Adrenal gland (tissue), 12 donors: ENCODE results near the gene CDKAL1. TPM values are rescaled to one million over a fixed set of nuclear protein-coding genes. Genes with fewer than 3 reads are reported as not detected.

Source experiments
- DNase-seq, 7 donors: peaks; one replicate each; pipeline ENCODE4 v3.0.0-alpha.2; 2019 to 2020
- H3K27ac ChIP-seq, 5 donors: fragments of 200-600 bp; sonication (generic) in 4 of 5; 1 replicate in 3 of 5; 2 replicates in 2 of 5; pipeline versions ENCODE4 v1.5.1 to v1.8.0; 2016 to 2020; ENCODE audit warnings: mild to moderate bottlenecking in 1 of 5
- H3K27me3 ChIP-seq: fragments of 200-600 bp; 2 replicates; pipeline ENCODE4 v1.8.0; 2021
- H3K36me3 ChIP-seq, 2 donors: fragments of 200-600 bp; replicated peaks in 1 of 2; 1 replicate in 1 of 2; 2 replicates in 1 of 2; pipeline versions ENCODE4 v1.5.1 to v1.8.0; 2018 to 2022
- H3K4me1 ChIP-seq, 2 donors: fragments of 200-600 bp; replicated peaks in 1 of 2; 1 replicate in 1 of 2; 2 replicates in 1 of 2; pipeline versions ENCODE4 v1.5.1 to v1.8.0; 2018 to 2021
- H3K4me3 ChIP-seq, 4 donors: fragments of 200-600 bp; sonication (generic) in 3 of 4; one replicate each; pipeline ENCODE4 v1.5.1; 2016 to 2018
- H3K9me3 ChIP-seq, 3 donors: fragments of 200-600 bp; sonication (generic) in 1 of 3; replicated peaks in 1 of 3; 1 replicate in 2 of 3; 2 replicates in 1 of 3; pipeline versions ENCODE4 v1.5.1 to v1.8.0; 2016 to 2021
- CTCF ChIP-seq, 6 experiments: fragments of 450-650 bp in 4 of 6; fragments of 200-600 bp in 2 of 6; sonication (generic) in 1 of 6; IDR thresholded peaks; 1 replicate in 5 of 6; 2 replicates in 1 of 6; pipeline versions ENCODE4 v1.5.1 to v1.8.0; 2016 to 2021; ENCODE audit warnings: antibody characterized with exemption in 6 of 6, mild to moderate bottlenecking in 2 of 6, moderate library complexity in 1 of 6
- POLR2A ChIP-seq, 2 donors: fragments of 450-650 bp; IDR thresholded peaks; one replicate each; pipeline ENCODE4 v1.6.1; 2017; ENCODE audit warnings: antibody characterized with exemption in 2 of 2, mild to moderate bottlenecking in 2 of 2, moderate library complexity in 1 of 2
- WGBS, 4 donors: extraction: QIAGEN DNeasy Blood & Tissue Kit in 2 of 4; methylation state at CpG; one replicate each; pipeline versions ENCODE4 v1.1.5 to v1.1.7; 2013 to 2017; 5-methylcytosine and 5-hydroxymethylcytosine counted together
- intact Hi-C, 2 donors: fragments of 100-400 bp; cut with DNase I; formaldehyde crosslinking; loops; one replicate each; pipeline versions ENCODE4 v1.14.1 to v1.15.0; 2022 to 2023
- polyA plus RNA-seq, 3 donors: library from polyadenylated mRNA; stranded (reverse); fragments of 200-250 nt in 2 of 3; fragments of 350-450 nt in 1 of 3; fragmentation: Illumina TruSeq in 1 of 3; extraction: RNeasy Lipid Tissue Mini Kit (QIAGEN cat#74804) in 1 of 3; gene quantifications; one replicate each; pipeline ENCODE4 v1.2.3, GENCODE V29; 2013 to 2014
- total RNA-seq, 9 donors: library from RNA; depleted of rRNA in 4 of 9; stranded (reverse); fragments of >200 nt in 4 of 9; fragments of 120-200 nt in 1 of 9; fragmentation: NEBNext Ultra II Directional in 1 of 9; extraction: Animal tissue kit (Norgen Biotek cat#: 25700) in 1 of 9; gene quantifications; one replicate each; pipeline versions ENCODE4 v1.1.0 to v1.2.4, GENCODE V29; 2013 to 2023
- donor health status: healthy with polysubstance abuse.
- donor health status: Bipolar disorder and iron deficiency.
- donor health status: DM: yes; HTN: yes; CAD: no.
- donor health status: DM: no; HTN: no; CAD: no.
- donor health status: DM: no; HTN: no; CAD: no.
- donor health status: DM: yes; HTN: yes; CAD: no.

CDKAL1 gene
- total and polyA plus RNA-seq, 12 donors = 3.9 to 21.1 (median 10.6) TPM

DNA sequence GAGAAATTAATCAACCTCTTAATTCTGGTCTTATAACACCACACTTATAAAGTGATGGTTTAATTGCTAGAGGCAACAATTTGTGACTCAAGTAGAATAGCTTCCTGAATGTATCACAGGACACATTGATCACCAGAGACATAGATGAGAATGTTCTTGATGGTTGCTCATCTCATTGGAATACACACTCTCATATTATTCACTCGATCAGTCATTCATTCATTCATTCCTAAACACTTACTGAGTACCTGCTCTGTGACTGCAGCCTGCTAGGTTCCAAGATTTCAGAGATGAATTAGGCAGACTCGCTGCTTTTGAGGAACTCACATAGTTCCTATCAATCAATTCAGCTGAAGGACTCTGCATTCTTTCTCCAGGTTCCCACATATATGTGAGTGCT lies 694.2 kb downstream of the CDKAL1 start:
- 80 to 89% (median 83%) methylated on average over 2 of the region's 2 CpGs for WGBS, 4 donors
- no peak overlapping the region for H3K27ac ChIP-seq
- intact Hi-C loops = no loop called here

GRCh38 chr6:21228876-21229460 lies 694.7 kb downstream of the CDKAL1 start:
- Histone ChIP-seq H3K4me1 (no peaks in the 10 kb centered on the region), H3K4me3 (no peak overlapping the region), H3K27ac (no peak overlapping the region), H3K36me3 (no peaks in the 10 kb centered on the region), H3K9me3 (no peaks in the 10 kb centered on the region), H3K27me3 (no peaks in the 10 kb centered on the region)
- intact Hi-C loops = no loop called here
- TF ChIP-seq CTCF (IDR thresholded peaks at IDR 0.05) = no peak
- no peak for TF ChIP-seq POLR2A (IDR thresholded peaks at IDR 0.05)
- no peak for DNase-seq
- 91 to 96% (median 94%) methylated on average over 5 to 6 of the region's 6 CpGs for WGBS, 4 donors

More for the DNA sequence above, 694.2 kb downstream of the CDKAL1 start:
- H3K4me1 ChIP-seq = no peaks in the 10 kb centered on the region
- no peaks in the 10 kb centered on the region for H3K9me3 ChIP-seq
- H3K36me3 ChIP-seq = no peaks in the 10 kb centered on the region
- TF ChIP-seq CTCF (IDR thresholded peaks at IDR 0.05) (no peak), POLR2A (IDR thresholded peaks at IDR 0.05) (no peak)
- no peaks in the 10 kb centered on the region for H3K27me3 ChIP-seq
- no peak overlapping the region for H3K4me3 ChIP-seq
- DNase-seq = no peak

- H3K4me3 ChIP-seq = no peak overlapping the region
- H3K27ac ChIP-seq = no peak overlapping the region
- no peak for DNase-seq
- 86 to 98% (median 97%) methylated on average over 5 of the region's 5 CpGs for WGBS, 4 donors
- TF ChIP-seq CTCF (IDR thresholded peaks at IDR 0.05) (no peak), POLR2A (IDR thresholded peaks at IDR 0.05) (no peak)
- H3K4me1 ChIP-seq = no peaks in the 10 kb centered on the region
- no peaks in the 10 kb centered on the region for H3K36me3 ChIP-seq
- no peaks in the 10 kb centered on the region for H3K9me3 ChIP-seq
- intact Hi-C loops = no loop called here
- H3K27me3 ChIP-seq = no peaks in the 10 kb centered on the region
Observed at GRCh38 chr6:21230536-21230935, 696.3 kb downstream of the CDKAL1 start.

DNA sequence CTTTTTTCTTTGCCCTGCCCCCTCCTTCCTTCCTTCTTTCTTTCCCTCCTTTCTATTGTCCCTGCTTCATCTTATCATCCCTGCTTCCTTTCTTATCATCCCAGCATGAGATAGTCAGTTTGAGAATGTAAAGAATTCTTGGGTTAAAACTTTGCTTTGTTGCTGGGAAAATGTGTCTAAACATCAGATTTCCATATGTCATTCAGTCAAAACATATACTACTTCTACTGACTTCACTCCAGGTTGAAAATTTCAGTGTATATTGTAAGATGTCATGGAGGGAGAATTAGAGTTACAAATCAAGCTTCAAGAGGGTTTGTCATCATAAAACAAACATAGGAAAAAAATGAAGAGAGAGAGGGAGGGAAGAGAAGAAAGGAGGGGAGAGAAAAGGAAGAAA lies 700.9 kb downstream of the CDKAL1 start:
- no peak for TF ChIP-seq POLR2A (IDR thresholded peaks at IDR 0.05)
- no peak for TF ChIP-seq CTCF (IDR thresholded peaks at IDR 0.05)
- Histone ChIP-seq H3K4me1 (no peaks in the 10 kb centered on the region), H3K27me3 (no peaks in the 10 kb centered on the region), H3K9me3 (no peaks in the 10 kb centered on the region), H3K27ac (no peak overlapping the region), H3K36me3 (no peaks in the 10 kb centered on the region), H3K4me3 (no peak overlapping the region)
- intact Hi-C loops = no loop called here
- no peak for DNase-seq
